ENCODE results near the gene TBL3. TPM values are rescaled to one million over a fixed set of nuclear protein-coding genes. Genes with fewer than 3 reads are reported as not detected.
A peak's percentile ranks its signal among the peaks of the same experiment; 100 is the strongest.

TBL3 gene
- total and polyA plus RNA-seq, 4 donors: 12.9 to 39.0 (median 31.7) TPM

DNA sequence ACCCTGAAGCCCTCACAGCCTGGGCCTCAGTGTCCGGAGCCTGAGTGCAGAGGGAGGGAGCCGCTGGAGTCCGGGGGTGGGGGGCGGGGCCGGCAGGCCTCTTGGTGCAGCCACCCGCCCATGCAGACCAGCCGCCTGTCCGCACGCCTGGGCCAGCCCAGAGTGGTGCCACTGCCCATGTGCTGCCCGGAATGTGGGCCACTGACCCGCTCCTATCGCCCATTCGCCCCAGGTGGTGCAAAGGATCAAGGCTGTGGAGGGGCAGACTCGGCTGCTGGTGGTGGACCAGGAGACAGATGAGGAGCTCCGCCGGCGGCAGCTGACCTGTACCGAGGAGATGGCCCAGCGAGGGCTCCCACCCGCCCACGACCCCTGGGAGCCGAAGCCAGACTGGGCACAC, 57.5 kb downstream of the TBL3 start:
- Histone ChIP-seq H3K4me3 (ENCODE audit: low read depth, low read length) (no peak overlapping the region), H3K27ac (ENCODE audit: low read depth, low read length) (no peak overlapping the region), H3K4me1 (ENCODE audit: control insufficient read depth, insufficient read depth, low read length) (peaks cover 53% of the 10 kb centered on the region), H3K27me3 (ENCODE audit: control insufficient read depth, insufficient read depth, low read length) (peaks cover 2% of the 10 kb centered on the region), H3K9me3 (ENCODE audit: control insufficient read depth, insufficient read depth, low read length) (no peaks in the 10 kb centered on the region), H3K36me3 (ENCODE audit: control insufficient read depth, insufficient read depth, low read length) (peaks cover 53% of the 10 kb centered on the region)
- no peak for DNase-seq (ENCODE audit: low read depth in 4 of 6, low spot score in 6 of 6)
- 87% methylated on average over 22 of the region's 22 CpGs for WGBS (ENCODE audit: insufficient coverage)

DNA sequence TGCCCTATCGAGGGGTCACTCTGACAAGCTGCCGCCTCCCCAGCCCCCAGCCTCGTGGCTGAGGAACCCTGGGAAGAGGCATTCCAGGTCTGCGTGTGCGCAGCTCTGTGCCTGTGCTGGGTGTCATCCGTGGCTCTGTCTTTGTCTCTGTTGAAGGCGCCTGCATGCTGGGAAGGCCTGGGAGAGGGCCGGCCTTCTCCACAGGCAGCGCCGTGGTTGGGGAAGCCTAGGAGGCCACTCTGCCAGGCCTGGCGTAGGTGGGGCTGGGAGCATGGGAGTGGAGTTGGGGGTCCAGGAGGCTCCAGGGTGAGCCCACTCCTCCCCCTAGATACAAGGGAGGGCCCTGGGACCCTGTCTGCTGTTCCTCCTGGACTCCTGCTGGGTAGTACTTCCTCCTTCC, 58.2 kb downstream of the TBL3 start:
- H3K9me3 ChIP-seq (ENCODE audit: control insufficient read depth, insufficient read depth, low read length): no peaks in the 10 kb centered on the region
- H3K4me3 ChIP-seq (ENCODE audit: low read depth, low read length): no peak overlapping the region
- peaks cover 2% of the 10 kb centered on the region for H3K27me3 ChIP-seq (ENCODE audit: control insufficient read depth, insufficient read depth, low read length)
- DNase-seq (ENCODE audit: low read depth in 4 of 6, low spot score in 6 of 6): no peak
- no peak overlapping the region for H3K27ac ChIP-seq (ENCODE audit: low read depth, low read length)
- 73% methylated on average over 8 of the region's 11 CpGs for WGBS (ENCODE audit: insufficient coverage)
- H3K4me1 ChIP-seq (ENCODE audit: control insufficient read depth, insufficient read depth, low read length): peaks cover 59% of the 10 kb centered on the region
- peaks cover 59% of the 10 kb centered on the region for H3K36me3 ChIP-seq (ENCODE audit: control insufficient read depth, insufficient read depth, low read length)

DNA sequence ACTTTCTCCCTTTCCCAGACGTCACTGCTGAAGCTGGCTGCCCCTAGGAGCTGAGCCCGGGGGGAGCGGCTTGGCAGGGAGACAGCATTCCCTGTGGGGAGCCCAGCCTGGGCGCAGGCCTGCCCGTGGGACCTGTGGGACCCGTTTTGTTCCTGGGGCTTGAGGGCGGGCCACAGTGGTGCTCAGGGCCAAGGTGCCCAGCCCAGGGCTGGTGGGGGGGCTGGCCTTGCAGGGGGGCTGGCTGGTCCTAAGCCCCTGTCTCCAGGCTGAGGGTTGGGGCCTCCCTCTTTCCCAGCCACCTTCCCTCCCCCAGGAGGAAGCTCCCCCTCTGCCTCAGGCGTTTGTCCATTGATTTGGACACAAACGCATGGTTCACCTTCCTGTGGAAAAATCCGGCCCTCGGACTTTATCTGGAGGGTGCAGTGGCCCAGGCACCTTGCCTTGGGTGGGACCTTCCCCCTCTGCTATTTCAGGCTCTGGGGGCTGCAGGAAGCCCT, 59.3 kb downstream of the TBL3 start:
- Histone ChIP-seq H3K27ac (ENCODE audit: low read depth, low read length) (peak overlapping the region; percentile 10), H3K36me3 (ENCODE audit: control insufficient read depth, insufficient read depth, low read length) (peaks cover 67% of the 10 kb centered on the region), H3K4me1 (ENCODE audit: control insufficient read depth, insufficient read depth, low read length) (peaks cover 64% of the 10 kb centered on the region), H3K27me3 (ENCODE audit: control insufficient read depth, insufficient read depth, low read length) (peaks cover 2% of the 10 kb centered on the region), H3K4me3 (ENCODE audit: low read depth, low read length) (no peak overlapping the region), H3K9me3 (ENCODE audit: control insufficient read depth, insufficient read depth, low read length) (no peaks in the 10 kb centered on the region)
- 91% methylated on average over 8 of the region's 11 CpGs for WGBS (ENCODE audit: insufficient coverage)
- DNase-seq (ENCODE audit: low read depth in 4 of 6, low spot score in 6 of 6): no peak

Small RNA genes lying within 50 kb of the gene (small RNA-seq; reads per million reads assigned to genes)
- gene AC005363.2 (ENCODE audit: low replicate concordance) (not detected), gene RN7SL219P (ENCODE audit: low replicate concordance) (not detected), gene SNORA10 (ENCODE audit: low replicate concordance) (not detected), gene SNORA64 (ENCODE audit: low replicate concordance) (not detected)

Other genes starting within 250 kb of the TBL3 start
- 10 to 100 TPM; 21.6 to 76.7 TPM for gene NME3, start 200.5 kb upstream of the TBL3 start, total RNA-seq
- 10 to 100 TPM; 83.2 to 86.2 TPM for gene NME3, start 200.5 kb upstream of the TBL3 start, polyA plus RNA-seq (ENCODE audit: insufficient read length in 2 of 2)
- 10 to 100 TPM in 1 of 2 donors, 1 to 10 TPM in 1; 6.5 to 15.0 TPM for gene EME2, start 199.2 kb upstream of the TBL3 start, total RNA-seq
- 10 to 100 TPM; 17.8 to 20.7 TPM for gene EME2, start 199.2 kb upstream of the TBL3 start, polyA plus RNA-seq (ENCODE audit: insufficient read length in 2 of 2)
- 10 to 100 TPM; 22.9 to 76.7 TPM for gene MRPS34, start 198.9 kb upstream of the TBL3 start, total RNA-seq
- gene MRPS34, start 198.9 kb upstream of the TBL3 start, polyA plus RNA-seq (ENCODE audit: insufficient read length in 2 of 2): 10 to 100 TPM; 80.8 to 86.5 TPM
- 10 to 100 TPM; 25.8 to 55.5 TPM for gene SPSB3, start 189.5 kb upstream of the TBL3 start, total RNA-seq
- gene SPSB3, start 189.5 kb upstream of the TBL3 start, polyA plus RNA-seq (ENCODE audit: insufficient read length in 2 of 2): 10 to 100 TPM; 49.3 to 55.6 TPM
- gene NUBP2, start 189.1 kb upstream of the TBL3 start, total RNA-seq: 10 to 100 TPM; 24.7 to 64.4 TPM
- 10 to 100 TPM; 71.1 to 80.4 TPM for gene NUBP2, start 189.1 kb upstream of the TBL3 start, polyA plus RNA-seq (ENCODE audit: insufficient read length in 2 of 2)
- under 1 TPM in 1 of 2 donors, not detected in 1; 0.39 TPM for gene IGFALS, start 178.3 kb upstream of the TBL3 start, total RNA-seq
- gene IGFALS, start 178.3 kb upstream of the TBL3 start, polyA plus RNA-seq (ENCODE audit: insufficient read length in 2 of 2): 1 to 10 TPM in 1 of 2 donors, under 1 TPM in 1; 0.33 to 1.3 TPM
- 10 to 100 TPM; 68.6 to 84.1 TPM for gene HAGH, start 145.2 kb upstream of the TBL3 start, total RNA-seq
- 10 to 100 TPM; 97.6 to 99.3 TPM for gene HAGH, start 145.2 kb upstream of the TBL3 start, polyA plus RNA-seq (ENCODE audit: insufficient read length in 2 of 2)
- 10 to 100 TPM; 35.6 to 38.5 TPM for gene FAHD1, start 144.8 kb upstream of the TBL3 start, total RNA-seq
- 10 to 100 TPM; 29.8 to 39.0 TPM for gene FAHD1, start 144.8 kb upstream of the TBL3 start, polyA plus RNA-seq (ENCODE audit: insufficient read length in 2 of 2)
- 1 to 10 TPM in 1 of 2 donors, under 1 TPM in 1; 0.83 to 2.6 TPM for gene MEIOB, start 99.9 kb upstream of the TBL3 start, total RNA-seq
- 1 to 10 TPM; 1.4 to 1.7 TPM for gene MEIOB, start 99.9 kb upstream of the TBL3 start, polyA plus RNA-seq (ENCODE audit: insufficient read length in 2 of 2)
- gene HS3ST6, start 53.6 kb upstream of the TBL3 start, total RNA-seq: not detected
- gene HS3ST6, start 53.6 kb upstream of the TBL3 start, polyA plus RNA-seq (ENCODE audit: insufficient read length in 2 of 2): not detected
- gene MSRB1, start 28.9 kb upstream of the TBL3 start, total RNA-seq: 10 to 100 TPM; 10.0 to 10.3 TPM
- gene MSRB1, start 28.9 kb upstream of the TBL3 start, polyA plus RNA-seq (ENCODE audit: insufficient read length in 2 of 2): 10 to 100 TPM; 24.5 to 25.8 TPM
- gene RPL3L, start 17.4 kb upstream of the TBL3 start, total RNA-seq: under 1 TPM in 1 of 2 donors, not detected in 1; 0.06 TPM
- under 1 TPM in 1 of 2 donors, not detected in 1; 0.32 TPM for gene RPL3L, start 17.4 kb upstream of the TBL3 start, polyA plus RNA-seq (ENCODE audit: insufficient read length in 2 of 2)
- 100 to 1,000 TPM in 1 of 2 donors, 10 to 100 TPM in 1; 78.7 to 146 TPM for gene NDUFB10, start 12.5 kb upstream of the TBL3 start, total RNA-seq
- 100 to 1,000 TPM; 170 to 178 TPM for gene NDUFB10, start 12.5 kb upstream of the TBL3 start, polyA plus RNA-seq (ENCODE audit: insufficient read length in 2 of 2)
- gene RPS2, start 7.2 kb upstream of the TBL3 start, total RNA-seq: 1,000 to 10,000 TPM in 1 of 2 donors, 100 to 1,000 TPM in 1; 682 to 1,440 TPM
- 1,000 to 10,000 TPM; 1,742 to 1,957 TPM for gene RPS2, start 7.2 kb upstream of the TBL3 start, polyA plus RNA-seq (ENCODE audit: insufficient read length in 2 of 2)
- not detected for gene RNF151, start 5.2 kb upstream of the TBL3 start, total RNA-seq
- not detected for gene RNF151, start 5.2 kb upstream of the TBL3 start, polyA plus RNA-seq (ENCODE audit: insufficient read length in 2 of 2)
- gene NOXO1, start 9.4 kb downstream of the TBL3 start, total RNA-seq: under 1 TPM; 0.40 to 0.72 TPM
- 1 to 10 TPM; 1.6 to 1.7 TPM for gene NOXO1, start 9.4 kb downstream of the TBL3 start, polyA plus RNA-seq (ENCODE audit: insufficient read length in 2 of 2)
- gene GFER, start 12.1 kb downstream of the TBL3 start, total RNA-seq: 10 to 100 TPM in 1 of 2 donors, 1 to 10 TPM in 1; 7.2 to 24.3 TPM
- gene GFER, start 12.1 kb downstream of the TBL3 start, polyA plus RNA-seq (ENCODE audit: insufficient read length in 2 of 2): 10 to 100 TPM; 34.0 to 36.1 TPM
- gene SYNGR3, start 17.9 kb downstream of the TBL3 start, total RNA-seq: 10 to 100 TPM; 20.1 to 71.0 TPM
- 100 to 1,000 TPM; 109 to 111 TPM for gene SYNGR3, start 17.9 kb downstream of the TBL3 start, polyA plus RNA-seq (ENCODE audit: insufficient read length in 2 of 2)
- gene ZNF598, start 37.8 kb downstream of the TBL3 start, total RNA-seq: 1 to 10 TPM; 5.4 to 8.2 TPM
- gene ZNF598, start 37.8 kb downstream of the TBL3 start, polyA plus RNA-seq (ENCODE audit: insufficient read length in 2 of 2): 10 to 100 TPM; 28.8 to 31.7 TPM
- 1 to 10 TPM in 1 of 2 donors, under 1 TPM in 1; 0.20 to 2.3 TPM for gene NPW, start 47.7 kb downstream of the TBL3 start, total RNA-seq
- gene NPW, start 47.7 kb downstream of the TBL3 start, polyA plus RNA-seq (ENCODE audit: insufficient read length in 2 of 2): 1 to 10 TPM in 1 of 2 donors, under 1 TPM in 1; 0.49 to 4.9 TPM
- gene NHERF2, start 54.8 kb downstream of the TBL3 start, total RNA-seq: 10 to 100 TPM; 25.6 to 52.0 TPM
- 10 to 100 TPM; 83.5 to 95.7 TPM for gene NHERF2, start 54.8 kb downstream of the TBL3 start, polyA plus RNA-seq (ENCODE audit: insufficient read length in 2 of 2)
- gene NTHL1, start 75.8 kb downstream of the TBL3 start, total RNA-seq: 10 to 100 TPM; 19.7 to 42.1 TPM
- gene NTHL1, start 75.8 kb downstream of the TBL3 start, polyA plus RNA-seq (ENCODE audit: insufficient read length in 2 of 2): 10 to 100 TPM; 34.3 to 40.1 TPM
- gene TSC2, start 75.9 kb downstream of the TBL3 start, total RNA-seq: 10 to 100 TPM; 39.6 to 65.8 TPM
- 100 to 1,000 TPM; 168 to 231 TPM for gene TSC2, start 75.9 kb downstream of the TBL3 start, polyA plus RNA-seq (ENCODE audit: insufficient read length in 2 of 2)
- gene PKD1, start 163.8 kb downstream of the TBL3 start, total RNA-seq: 10 to 100 TPM; 68.1 to 86.2 TPM
- 100 to 1,000 TPM; 201 to 289 TPM for gene PKD1, start 163.8 kb downstream of the TBL3 start, polyA plus RNA-seq (ENCODE audit: insufficient read length in 2 of 2)
- 1 to 10 TPM; 6.6 to 8.2 TPM for gene RAB26, start 176.6 kb downstream of the TBL3 start, total RNA-seq
- 10 to 100 TPM; 26.8 to 29.8 TPM for gene RAB26, start 176.6 kb downstream of the TBL3 start, polyA plus RNA-seq (ENCODE audit: insufficient read length in 2 of 2)
- 10 to 100 TPM; 20.4 to 43.1 TPM for gene TRAF7, start 183.7 kb downstream of the TBL3 start, total RNA-seq
- gene TRAF7, start 183.7 kb downstream of the TBL3 start, polyA plus RNA-seq (ENCODE audit: insufficient read length in 2 of 2): 10 to 100 TPM; 59.7 to 62.6 TPM
- gene CASKIN1, start 224.6 kb downstream of the TBL3 start, total RNA-seq: 10 to 100 TPM; 10.4 to 29.4 TPM
- 10 to 100 TPM; 83.0 to 86.2 TPM for gene CASKIN1, start 224.6 kb downstream of the TBL3 start, polyA plus RNA-seq (ENCODE audit: insufficient read length in 2 of 2)
- gene MLST8, start 233.4 kb downstream of the TBL3 start, total RNA-seq: 10 to 100 TPM; 10.6 to 29.2 TPM
- 10 to 100 TPM; 76.6 to 80.9 TPM for gene MLST8, start 233.4 kb downstream of the TBL3 start, polyA plus RNA-seq (ENCODE audit: insufficient read length in 2 of 2)
- 10 to 100 TPM in 1 of 2 donors, 1 to 10 TPM in 1; 5.2 to 13.3 TPM for gene BRICD5, start 238.8 kb downstream of the TBL3 start, total RNA-seq
- 10 to 100 TPM; 21.7 to 30.5 TPM for gene BRICD5, start 238.8 kb downstream of the TBL3 start, polyA plus RNA-seq (ENCODE audit: insufficient read length in 2 of 2)
- gene PGP, start 242.8 kb downstream of the TBL3 start, total RNA-seq: 10 to 100 TPM; 15.9 to 16.9 TPM
- gene PGP, start 242.8 kb downstream of the TBL3 start, polyA plus RNA-seq (ENCODE audit: insufficient read length in 2 of 2): 10 to 100 TPM; 26.7 to 35.7 TPM